GM23338 (cell line): ENCODE results near the gene OXCT1. TPM values are rescaled to one million over a fixed set of nuclear protein-coding genes. Genes with fewer than 3 reads are reported as not detected.

Experiments
- ATAC-seq: fragments of 200-7000 bp; cut with Tn5 transposase; 3 replicates; pipeline ENCODE4 v1.9.1; 2020
- DNase-seq: peaks from one replicate; pipeline ENCODE4 v3.0.0-alpha.2; 2015; ENCODE audit warnings: low spot score
- H2AFZ ChIP-seq: fragments of 200-600 bp; sonication (generic); 2 replicates; pipeline ENCODE4 v1.8.0; 2016; ENCODE audit warnings: antibody characterized with exemption, mild to moderate bottlenecking, moderate library complexity
- H3F3A ChIP-seq: fragments of 200-600 bp; sonication (generic); replicated peaks from 2 replicates; pipeline ENCODE4 v1.8.0; 2017; ENCODE audit warnings: antibody characterized with exemption, mixed run types, low read depth
- H3K27ac ChIP-seq: fragments of 200-600 bp; sonication (generic); 2 replicates; pipeline ENCODE4 v1.6.1; 2016; ENCODE audit warnings: low read depth
- H3K27me3 ChIP-seq: fragments of 200-600 bp; sonication (generic); 2 replicates; pipeline ENCODE4 v1.8.0; 2016; ENCODE audit warnings: mild to moderate bottlenecking, mixed run types, moderate library complexity; ENCODE audit not compliant: insufficient read depth
- H3K36me3 ChIP-seq: fragments of 200-600 bp; sonication (generic); 2 replicates; pipeline ENCODE4 v1.8.0; 2016; ENCODE audit warnings: mild to moderate bottlenecking; ENCODE audit not compliant: insufficient read depth
- H3K4me1 ChIP-seq: fragments of 200-600 bp; sonication (generic); 2 replicates; pipeline ENCODE4 v1.8.0; 2016; ENCODE audit warnings: mild to moderate bottlenecking, moderate library complexity; ENCODE audit not compliant: insufficient read depth
- H3K4me2 ChIP-seq: fragments of 200-600 bp; sonication (generic); 2 replicates; pipeline ENCODE4 v1.7.1; 2017; ENCODE audit warnings: mixed run types
- H3K4me3 ChIP-seq: fragments of 200-600 bp; sonication (generic); 2 replicates; pipeline ENCODE4 v1.6.1; 2016; ENCODE audit warnings: mixed run types
- H3K79me2 ChIP-seq: fragments of 200-600 bp; sonication (generic); replicated peaks from 2 replicates; pipeline ENCODE4 v1.8.0; 2017; ENCODE audit warnings: mild to moderate bottlenecking; ENCODE audit not compliant: insufficient read depth
- H3K9me2 ChIP-seq: fragments of 200-600 bp; sonication (generic); 2 replicates; pipeline ENCODE4 v1.8.0; 2017; ENCODE audit not compliant: insufficient read depth
- H4K20me1 ChIP-seq: fragments of 200-600 bp; sonication (generic); replicated peaks from 2 replicates; pipeline ENCODE4 v1.8.0; 2017; ENCODE audit warnings: mild to moderate bottlenecking; ENCODE audit not compliant: insufficient read depth
- H3K27ac Mint-ChIP-seq: 2 replicates; pipeline ENCODE4 v1.8.0; 2020; ENCODE audit warnings: inconsistent platforms, mild to moderate bottlenecking, moderate library complexity, mixed read lengths
- H3K27me3 Mint-ChIP-seq: 3 replicates; pipeline ENCODE4 v1.8.0; 2022; ENCODE audit warnings: low read depth, mild to moderate bottlenecking, moderate library complexity, mixed read lengths, inconsistent platforms; ENCODE audit not compliant: insufficient read depth, poor library complexity
- H3K36me3 Mint-ChIP-seq: 3 replicates; pipeline ENCODE4 v1.8.0; 2021; ENCODE audit warnings: low read depth, mild to moderate bottlenecking, inconsistent platforms, moderate library complexity, mixed read lengths
- H3K4me1 Mint-ChIP-seq: 3 replicates; pipeline ENCODE4 v1.8.0; 2020; ENCODE audit warnings: mild to moderate bottlenecking, inconsistent platforms, mixed read lengths
- H3K4me3 Mint-ChIP-seq: 3 replicates; pipeline ENCODE4 v1.8.0; 2021; ENCODE audit warnings: moderate library complexity, mild to moderate bottlenecking, inconsistent platforms, mixed read lengths
- H3K9me3 Mint-ChIP-seq: 3 replicates; pipeline ENCODE4 v1.8.0; 2020; ENCODE audit warnings: moderate library complexity, mild to moderate bottlenecking, inconsistent platforms, mixed read lengths
- CREB1 ChIP-seq: fragments of 250-450 bp; sonication (Bioruptor Pico); IDR thresholded peaks from 2 replicates; pipeline ENCODE4 v1.5.0; 2020; ENCODE audit warnings: low read depth, mild to moderate bottlenecking, moderate library complexity
- CTCF ChIP-seq, 2 experiments: fragments of 200-600 bp in 1 of 2; sonication (generic) in 1 of 2; conservative IDR thresholded peaks; 2 replicates each; pipeline versions ENCODE4 v1.5.1 to v1.6.1; 2016 to 2017; ENCODE audit warnings: antibody characterized with exemption in 2 of 2, low read depth in 2 of 2, mild to moderate bottlenecking in 2 of 2, moderate library complexity in 1 of 2
- ETS1 ChIP-seq: IDR thresholded peaks from 2 replicates; pipeline ENCODE4 v1.6.1; 2016; ENCODE audit warnings: antibody characterized with exemption
- EZH2 ChIP-seq: fragments of 200-600 bp; sonication (generic); IDR thresholded peaks from one replicate; pipeline ENCODE4 v1.8.0; 2017; ENCODE audit warnings: antibody characterized with exemption, mild to moderate bottlenecking, low read depth; ENCODE audit not compliant: unreplicated experiment
- EZH2phosphoT487 ChIP-seq: fragments of 200-600 bp; sonication (generic); IDR thresholded peaks from one replicate; pipeline ENCODE4 v1.8.1; 2018; ENCODE audit warnings: antibody characterized with exemption; ENCODE audit not compliant: unreplicated experiment
- JUNB ChIP-seq: IDR thresholded peaks from one replicate; pipeline ENCODE4 v1.6.1; 2016; ENCODE audit warnings: antibody characterized with exemption; ENCODE audit not compliant: unreplicated experiment
- NANOG ChIP-seq: IDR thresholded peaks from 2 replicates; pipeline ENCODE4 v1.6.1; 2016; ENCODE audit warnings: antibody characterized with exemption, borderline replicate concordance
- POLR2AphosphoS5 ChIP-seq: IDR thresholded peaks from 2 replicates; pipeline ENCODE4 v1.6.1; 2016; ENCODE audit warnings: antibody characterized with exemption, low read depth
- REST ChIP-seq: IDR thresholded peaks from one replicate; pipeline ENCODE4 v1.6.1; 2018; ENCODE audit warnings: antibody characterized with exemption; ENCODE audit not compliant: unreplicated experiment
- STAT1 ChIP-seq: IDR thresholded peaks from one replicate; pipeline ENCODE4 v1.6.1; 2016; ENCODE audit warnings: antibody characterized with exemption; ENCODE audit not compliant: unreplicated experiment
- ZNF114 ChIP-seq: fragments of 250-450 bp; sonication (Bioruptor Pico); IDR thresholded peaks from 2 replicates; pipeline ENCODE4 v1.5.0; 2020; ENCODE audit warnings: mild to moderate bottlenecking, moderate library complexity
- ZNF331 ChIP-seq: fragments of 250-450 bp; sonication (Bioruptor Pico); IDR thresholded peaks from 2 replicates; pipeline ENCODE4 v1.5.0; 2020; ENCODE audit warnings: low read depth, mild to moderate bottlenecking, moderate library complexity
- ZNF462 ChIP-seq: fragments of 250-450 bp; sonication (Bioruptor Pico); IDR thresholded peaks from 2 replicates; pipeline ENCODE4 v1.5.0; 2020; ENCODE audit warnings: mild to moderate bottlenecking, moderate library complexity
- polyA plus RNA-seq: library from polyadenylated mRNA; unstranded; fragments of >200 nt; fragmentation: Nextera tagmentation; extraction: Ambion mirVana; gene quantifications from 2 replicates; pipeline ENCODE4 v1.2.1, GENCODE V29; 2016
- total RNA-seq: library from RNA; depleted of rRNA; stranded (reverse); fragments of >200 nt; shearing (Covaris generic); gene quantifications from 2 replicates; pipeline ENCODE4 v1.2.3, GENCODE V29; 2014

Gene OXCT1
- total and polyA plus RNA-seq, 2 experiments from 2014 or later = 11.6 to 37.0 TPM

- no peak overlapping the region for H3K4me3 ChIP-seq
- H3K4me3 Mint-ChIP-seq = no peak overlapping the region
- H3K9me2 ChIP-seq = no peaks in the 10 kb centered on the region
- no peaks in the 10 kb centered on the region for H3K79me2 ChIP-seq
- ATAC-seq (no peak), DNase-seq (no peak)
- no peaks in the 10 kb centered on the region for H3K27me3 ChIP-seq
- H3K36me3 Mint-ChIP-seq = peaks cover 2% of the 10 kb centered on the region; the same call in 1 of the 3 replicates
- no peaks in the 10 kb centered on the region for H3K9me3 Mint-ChIP-seq
- H3K27ac Mint-ChIP-seq = no peak overlapping the region
- no peak overlapping the region for H3K4me2 ChIP-seq
- no peaks in the 10 kb centered on the region for H3F3A ChIP-seq
- H2AFZ ChIP-seq = no peak overlapping the region
- H3K4me1 Mint-ChIP-seq = no peaks in the 10 kb centered on the region
- H3K27me3 Mint-ChIP-seq = no peaks in the 10 kb centered on the region
- no peaks in the 10 kb centered on the region for H3K36me3 ChIP-seq
- no peaks in the 10 kb centered on the region for H3K4me1 ChIP-seq
- H4K20me1 ChIP-seq = no peaks in the 10 kb centered on the region
- TF ChIP-seq EZH2 = no peak
- no peak for TF ChIP-seq CREB1
- no peak for TF ChIP-seq ZNF462 (CRISPR knock-in tag)
- no peak for TF ChIP-seq CTCF (conservative IDR thresholded peaks at IDR 0.05; ENCODE audit: low read depth in 2 of 2)
- no peak for TF ChIP-seq EZH2phosphoT487
- TF ChIP-seq POLR2AphosphoS5 = no peak
- TF ChIP-seq REST = no peak
- TF ChIP-seq ETS1 = no peak
- TF ChIP-seq JUNB = no peak
- no peak for TF ChIP-seq ZNF114 (CRISPR knock-in tag)
- TF ChIP-seq ZNF331 (CRISPR knock-in tag) = no peak
- no peak for TF ChIP-seq STAT1
- TF ChIP-seq NANOG = no peak
- H3K27ac ChIP-seq = no peak overlapping the region
These were observed 108.6 kb downstream of the OXCT1 start for GRCh38 chr5:41761663-41762062.
